ENCODE results near the gene SGMS1. TPM values are rescaled to one million over a fixed set of nuclear protein-coding genes. Genes with fewer than 3 reads are reported as not detected.

The SGMS1 gene
- total and polyA plus RNA-seq, 10 donors, result 5.9 to 84.3 (median 34.6) TPM

DNA sequence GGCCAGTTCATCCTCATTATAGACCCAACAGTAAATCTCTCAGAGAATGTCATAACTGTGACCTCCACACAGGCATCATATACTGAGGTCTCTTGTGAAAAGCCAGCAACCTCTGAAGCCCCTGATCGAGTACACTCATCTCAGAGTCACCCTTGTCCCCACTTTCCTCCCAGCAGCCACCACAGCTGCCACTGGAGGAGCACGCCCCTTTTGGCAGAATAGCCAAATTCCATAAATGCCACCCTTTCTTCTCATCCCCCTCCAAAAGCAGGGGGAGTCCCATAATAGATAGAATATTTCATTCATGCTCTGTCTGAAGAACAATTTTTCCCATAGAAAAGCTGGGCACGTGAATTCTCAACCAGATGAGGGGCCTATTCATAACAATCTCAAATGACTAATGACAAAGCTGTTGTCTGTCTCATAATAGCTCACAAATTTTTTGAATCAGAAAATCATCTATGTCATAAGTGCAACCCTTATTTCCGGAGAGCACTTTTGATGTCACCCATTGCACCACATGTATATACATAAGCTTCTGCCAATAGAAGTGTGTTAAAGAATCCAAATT is 47.4 kb downstream of the SGMS1 start:
- Histone ChIP-seq H3K36me3 (no peaks in the 10 kb centered on the region), H3K4me1 (peaks cover 27 to 61% (median 52%) of the 10 kb centered on the region in 6 donors), H3K27me3 (replicated peaks in 1 of 7) (no peaks in the 10 kb centered on the region), H3K9me3 (no peaks in the 10 kb centered on the region), H3K27ac (no peak overlapping the region), H3K4me3 (no peak overlapping the region)
- 69 to 84% (median 78%) methylated on average over 4 of the region's 4 CpGs for WGBS, 5 donors
- intact Hi-C loops (cut with DNase I; ENCODE audit: low total_unique reads), result no loop called here
- no peak for DNase-seq
- TF ChIP-seq POLR2AphosphoS5 (IDR thresholded peaks at IDR 0.05), result no peak
- TF ChIP-seq, protein P1, sequence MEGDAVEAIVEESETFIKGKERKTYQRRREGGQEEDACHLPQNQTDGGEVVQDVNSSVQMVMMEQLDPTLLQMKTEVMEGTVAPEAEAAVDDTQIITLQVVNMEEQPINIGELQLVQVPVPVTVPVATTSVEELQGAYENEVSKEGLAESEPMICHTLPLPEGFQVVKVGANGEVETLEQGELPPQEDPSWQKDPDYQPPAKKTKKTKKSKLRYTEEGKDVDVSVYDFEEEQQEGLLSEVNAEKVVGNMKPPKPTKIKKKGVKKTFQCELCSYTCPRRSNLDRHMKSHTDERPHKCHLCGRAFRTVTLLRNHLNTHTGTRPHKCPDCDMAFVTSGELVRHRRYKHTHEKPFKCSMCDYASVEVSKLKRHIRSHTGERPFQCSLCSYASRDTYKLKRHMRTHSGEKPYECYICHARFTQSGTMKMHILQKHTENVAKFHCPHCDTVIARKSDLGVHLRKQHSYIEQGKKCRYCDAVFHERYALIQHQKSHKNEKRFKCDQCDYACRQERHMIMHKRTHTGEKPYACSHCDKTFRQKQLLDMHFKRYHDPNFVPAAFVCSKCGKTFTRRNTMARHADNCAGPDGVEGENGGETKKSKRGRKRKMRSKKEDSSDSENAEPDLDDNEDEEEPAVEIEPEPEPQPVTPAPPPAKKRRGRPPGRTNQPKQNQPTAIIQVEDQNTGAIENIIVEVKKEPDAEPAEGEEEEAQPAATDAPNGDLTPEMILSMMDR (IDR thresholded peaks at IDR 0.05 in 8 of 11, conservative IDR thresholded peaks at IDR 0.05 in 3 of 11), result no peak
- no peak for TF ChIP-seq POLR2A (IDR thresholded peaks at IDR 0.05)

GRCh38 chr10:50575477-50576244 is 48.1 kb downstream of the SGMS1 start:
- intact Hi-C loops (cut with DNase I; ENCODE audit: low total_unique reads), result no loop called here
- H3K4me3 ChIP-seq, result no peak overlapping the region
- no peak overlapping the region for H3K27ac ChIP-seq
- H3K4me1 ChIP-seq, result peaks cover 20 to 55% (median 45%) of the 10 kb centered on the region in 6 donors
- no peaks in the 10 kb centered on the region for H3K27me3 ChIP-seq (replicated peaks in 1 of 7)
- TF ChIP-seq, protein P1 (IDR thresholded peaks at IDR 0.05 in 8 of 11, conservative IDR thresholded peaks at IDR 0.05 in 3 of 11), result no peak
- TF ChIP-seq POLR2AphosphoS5 (IDR thresholded peaks at IDR 0.05) (no peak), POLR2A (IDR thresholded peaks at IDR 0.05) (no peak)
- DNase-seq, result no peak
- no peaks in the 10 kb centered on the region for H3K9me3 ChIP-seq
- WGBS, 5 donors, result 84 to 91% (median 89%) methylated on average over 5 of the region's 5 CpGs
- no peaks in the 10 kb centered on the region for H3K36me3 ChIP-seq

DNA sequence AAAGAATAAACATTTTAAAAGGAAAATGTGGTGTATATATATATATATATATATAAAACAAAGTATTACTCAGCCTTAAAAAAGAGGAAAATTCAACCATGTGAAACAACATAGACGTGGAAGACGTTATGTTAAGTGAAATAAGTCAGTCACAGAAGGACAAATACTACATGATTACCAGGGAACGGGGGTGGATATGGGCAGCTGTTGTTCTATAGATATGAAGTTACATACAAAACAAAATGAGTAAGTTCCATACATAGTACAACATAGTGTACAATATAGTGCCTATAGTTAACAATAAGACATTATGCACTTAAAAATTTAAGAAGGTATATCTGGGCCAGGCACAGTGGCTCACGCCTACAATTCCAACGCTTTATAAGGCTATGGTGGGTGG is 48.8 kb downstream of the SGMS1 start:
- TF ChIP-seq POLR2AphosphoS5 (IDR thresholded peaks at IDR 0.05), result no peak
- TF ChIP-seq, protein P1 (IDR thresholded peaks at IDR 0.05 in 8 of 11, conservative IDR thresholded peaks at IDR 0.05 in 3 of 11), result no peak
- no peak for TF ChIP-seq POLR2A (IDR thresholded peaks at IDR 0.05)
- H3K4me1 ChIP-seq, result peaks cover 17 to 48% (median 38%) of the 10 kb centered on the region in 6 donors
- no peak for DNase-seq
- intact Hi-C loops (cut with DNase I; ENCODE audit: low total_unique reads), result no loop called here
- H3K27me3 ChIP-seq (replicated peaks in 1 of 7), result no peaks in the 10 kb centered on the region
- H3K36me3 ChIP-seq, result no peaks in the 10 kb centered on the region
- no peaks in the 10 kb centered on the region for H3K9me3 ChIP-seq
- no peak overlapping the region for H3K4me3 ChIP-seq
- WGBS, 5 donors, result 93 to 97% (median 97%) methylated on average over 5 of the region's 5 CpGs
- H3K27ac ChIP-seq, result no peak overlapping the region

GRCh38 chr10:50574305-50574704 is 49.5 kb downstream of the SGMS1 start:
- Histone ChIP-seq H3K4me1 (peaks cover 17 to 43% (median 35%) of the 10 kb centered on the region in 6 donors), H3K9me3 (no peaks in the 10 kb centered on the region), H3K36me3 (no peaks in the 10 kb centered on the region), H3K27me3 (replicated peaks in 1 of 7) (no peaks in the 10 kb centered on the region), H3K4me3 (no peak overlapping the region), H3K27ac (no peak overlapping the region)
- intact Hi-C loops (cut with DNase I; ENCODE audit: low total_unique reads), result no loop called here
- DNase-seq, result no peak
- TF ChIP-seq POLR2AphosphoS5 (IDR thresholded peaks at IDR 0.05) (no peak), POLR2A (IDR thresholded peaks at IDR 0.05) (no peak)
- TF ChIP-seq, protein P1 (IDR thresholded peaks at IDR 0.05 in 8 of 11, conservative IDR thresholded peaks at IDR 0.05 in 3 of 11), result no peak
